22Rv1 (cell line): ENCODE results near the gene MBP.

Source experiments
- CTCF ChIP-seq: fragments of 450-650 bp; IDR thresholded peaks from 2 replicates; pipeline ENCODE4 v1.5.1; 2017; ENCODE audit warnings: mild to moderate bottlenecking
- ZFX ChIP-seq: fragments of 450-650 bp; IDR thresholded peaks from 2 replicates; pipeline ENCODE4 v1.6.1; 2017; ENCODE audit warnings: antibody characterized with exemption, borderline replicate concordance

- no peak for TF ChIP-seq CTCF
- no peak for TF ChIP-seq ZFX
Observed at GRCh38 chr18:77140030-77140429, 7.4 kb upstream of the MBP start.
